A549 treated with AZD2906 at 1 μM for 4 hours (cell line): ENCODE results near the gene PLAAT2. TPM values are rescaled to one million over a fixed set of nuclear protein-coding genes. Genes with fewer than 3 reads are reported as not detected.

Experiments
- total RNA-seq: library from RNA; stranded (reverse); fragments of 200-300 nt; extraction: Qiagen RNA extraction; gene quantifications from 5 replicates; pipeline ENCODE4 v1.2.3, GENCODE V29; 2022

The PLAAT2 gene
- 0.68 to 1.2 TPM (median 0.77 TPM) in 5 replicates for total RNA-seq

DNA sequence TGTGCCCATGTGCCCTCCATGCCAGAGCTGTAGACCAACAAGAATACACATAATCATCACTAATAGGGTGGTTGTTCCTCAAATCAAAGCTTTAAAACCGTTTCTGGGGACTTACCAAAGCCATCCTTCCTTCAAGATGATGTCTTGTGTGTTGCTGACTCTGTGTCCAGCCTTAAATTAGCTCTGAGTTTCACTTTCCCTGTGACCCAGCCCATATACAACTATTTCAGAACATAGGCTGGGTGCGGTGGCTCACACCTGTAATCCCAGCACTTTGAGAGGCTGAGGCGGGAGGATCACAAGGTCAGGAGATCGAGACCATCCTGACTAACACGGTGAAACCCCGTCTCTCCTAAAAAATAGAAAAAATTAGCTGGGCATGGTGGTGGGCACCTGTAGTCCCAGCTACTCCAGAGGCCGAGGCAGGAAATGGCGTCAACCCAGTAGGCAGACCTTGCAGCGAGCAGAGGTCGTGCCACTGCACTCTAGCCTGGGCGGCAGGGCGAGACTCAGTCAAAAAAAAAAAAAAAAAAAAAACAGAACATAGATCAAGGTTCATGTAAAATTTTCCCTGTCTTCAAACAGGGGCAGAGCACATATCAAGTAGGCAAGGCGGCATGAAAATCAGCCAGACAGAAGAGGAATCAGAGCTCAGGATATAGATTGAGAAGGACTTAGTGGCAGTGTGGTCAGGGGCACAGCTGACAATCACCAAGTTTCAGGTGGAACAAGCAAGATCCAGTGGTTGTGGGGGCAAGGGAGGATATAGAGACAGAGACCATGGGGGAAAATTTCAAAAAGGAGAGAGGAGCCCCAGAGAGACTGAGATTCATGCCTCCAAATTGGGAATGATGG is at the start of gene PLAAT2:
PLAAT2 (minus strand) TSS at position 179 of the 855 bp plus-strand sequence; CDS start at position 124, 55 bp downstream.

DNA sequence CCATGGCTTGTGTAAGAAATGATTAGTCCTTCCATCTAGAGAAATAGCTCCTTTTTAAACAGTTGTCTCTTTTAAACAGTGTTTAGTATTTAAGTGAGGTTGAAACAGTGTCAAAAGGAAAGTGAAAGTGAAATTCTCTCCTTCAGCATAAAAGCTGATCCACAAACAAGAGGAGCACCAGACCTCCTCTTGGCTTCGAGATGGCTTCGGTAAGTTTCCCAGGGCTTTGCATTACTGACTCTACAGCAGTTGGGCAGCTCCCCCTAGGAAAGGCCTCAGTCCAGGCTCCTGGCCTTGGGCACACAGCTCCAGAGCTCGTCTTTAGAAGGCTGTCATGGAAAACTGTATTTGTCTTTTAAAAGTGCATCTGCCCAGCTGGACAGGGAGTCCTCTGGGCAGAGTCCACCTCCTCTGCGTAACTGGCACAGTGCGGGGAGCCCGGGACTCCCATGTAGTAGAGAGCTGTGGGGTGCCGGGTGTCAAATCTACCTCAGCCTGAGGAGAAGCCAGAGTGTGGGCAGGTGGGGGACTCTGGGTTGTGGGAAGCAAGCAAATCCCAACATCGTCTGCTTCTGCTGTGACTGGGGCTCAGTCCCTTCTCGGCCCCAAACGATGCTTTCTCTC is 26.4 kb downstream of the PLAAT2 start, which contains the start of gene PLAAT4:
PLAAT4 (plus strand) TSS at position 140 of the 624 bp plus-strand sequence; CDS start at position 201, 61 bp downstream.

DNA sequence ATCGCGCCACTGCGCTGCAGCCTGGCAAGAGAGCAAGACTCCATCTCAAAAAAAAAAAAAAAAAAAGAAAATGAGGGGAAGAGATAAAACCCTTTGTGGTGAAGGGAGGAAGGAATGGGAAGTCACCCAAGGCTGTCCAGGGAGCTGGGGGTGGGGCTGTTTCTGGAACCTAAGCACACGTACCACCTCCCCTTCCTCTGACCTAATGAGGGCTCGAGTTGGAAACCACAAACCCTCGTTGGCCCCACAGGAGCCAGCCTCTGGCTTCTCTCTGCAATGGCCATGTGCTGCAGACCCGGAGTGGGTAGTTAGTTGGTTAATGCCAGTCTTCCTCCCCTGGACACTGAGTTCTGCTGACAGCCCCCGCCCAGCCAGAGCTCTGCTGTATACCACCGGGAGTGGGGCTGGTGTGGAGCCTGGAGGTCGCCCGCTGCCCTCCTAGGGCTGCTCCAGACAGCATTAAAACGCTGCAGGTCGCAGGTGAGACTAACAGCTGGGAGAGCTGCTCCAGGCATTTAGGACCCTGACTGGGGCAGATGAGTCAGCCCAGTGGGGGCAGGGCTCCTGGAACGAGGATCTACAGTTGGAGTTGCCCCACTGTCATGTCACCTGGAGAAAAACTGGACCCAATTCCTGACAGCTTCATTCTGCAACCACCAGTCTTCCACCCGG is 57.2 kb downstream of the PLAAT2 start, which contains the start of gene LGALS12:
LGALS12 (plus strand) TSS at position 228 of the 672 bp plus-strand sequence; CDS start at position 603, 375 bp downstream.

Other genes starting within 250 kb of the PLAAT2 start
- gene SLC22A9, start 193.6 kb downstream of the PLAAT2 start, total RNA-seq = not detected in 5 replicates
- 0.02 to 0.03 TPM in 2 of 5 replicates, not detected in the others for gene PLAAT5, start 72.2 kb downstream of the PLAAT2 start, total RNA-seq
- gene LGALS12, start 57.3 kb downstream of the PLAAT2 start, total RNA-seq = 0.03 to 0.08 TPM in 2 of 5 replicates, not detected in the others
- gene PLAAT4, start 26.6 kb downstream of the PLAAT2 start, total RNA-seq = 1.3 to 3.3 TPM (median 1.9 TPM) in 5 replicates
- 49.9 to 69.8 TPM (median 66.1 TPM) in 5 replicates for gene PLAAT3, start 51.1 kb upstream of the PLAAT2 start, total RNA-seq
- gene ATL3, start 108.0 kb upstream of the PLAAT2 start, total RNA-seq = 28.5 to 37.6 TPM (median 31.5 TPM) in 5 replicates
- gene RTN3, start 118.1 kb upstream of the PLAAT2 start, total RNA-seq = 91.1 to 107 TPM (median 95.7 TPM) in 5 replicates
- gene ZFTA, start 205.4 kb upstream of the PLAAT2 start, total RNA-seq = 4.5 to 5.8 TPM (median 5.2 TPM) in 5 replicates